IPS DF 6.9 (cell line): ENCODE data around the gene LHX8.
"Not testable (repeated sequence)": the region's sequence is repeated elsewhere in the genome, so short reads cannot be mapped to it uniquely, and the experiment has no call there.

Experiments used
- DNase-seq: peaks from one replicate; pipeline ENCODE4 v3.0.0-alpha.2; 2013; ENCODE audit warnings: low read depth, low spot score
- H3K27ac ChIP-seq: one replicate; pipeline ENCODE4 v1.5.1; 2013; ENCODE audit warnings: low read length, control low read depth
- H3K27me3 ChIP-seq: 2 replicates; pipeline ENCODE4 v1.6.1; 2013; ENCODE audit warnings: mild to moderate bottlenecking, low read length; ENCODE audit not compliant: control insufficient read depth, insufficient read depth
- H3K36me3 ChIP-seq: 2 replicates; pipeline ENCODE4 v1.6.1; 2013; ENCODE audit warnings: low read length; ENCODE audit not compliant: control insufficient read depth, insufficient read depth
- H3K4me1 ChIP-seq: 2 replicates; pipeline ENCODE4 v1.6.1; 2013; ENCODE audit warnings: low read length; ENCODE audit not compliant: control insufficient read depth, insufficient read depth
- H3K4me3 ChIP-seq: 2 replicates; pipeline ENCODE4 v1.5.1; 2013; ENCODE audit warnings: mild to moderate bottlenecking, low read length
- H3K9me3 ChIP-seq: 2 replicates; pipeline ENCODE4 v1.6.1; 2013; ENCODE audit warnings: low read length, inconsistent platforms; ENCODE audit not compliant: control insufficient read depth, insufficient read depth
- WGBS: extraction: QIAGEN DNeasy Blood & Tissue Kit; methylation state at CpG from one replicate; pipeline ENCODE4 v1.1.7; 2013; ENCODE audit warnings: mixed read lengths, missing lambda C conversion rate; ENCODE audit not compliant: insufficient read length, insufficient coverage; 5-methylcytosine and 5-hydroxymethylcytosine counted together

LHX8 gene

DNA sequence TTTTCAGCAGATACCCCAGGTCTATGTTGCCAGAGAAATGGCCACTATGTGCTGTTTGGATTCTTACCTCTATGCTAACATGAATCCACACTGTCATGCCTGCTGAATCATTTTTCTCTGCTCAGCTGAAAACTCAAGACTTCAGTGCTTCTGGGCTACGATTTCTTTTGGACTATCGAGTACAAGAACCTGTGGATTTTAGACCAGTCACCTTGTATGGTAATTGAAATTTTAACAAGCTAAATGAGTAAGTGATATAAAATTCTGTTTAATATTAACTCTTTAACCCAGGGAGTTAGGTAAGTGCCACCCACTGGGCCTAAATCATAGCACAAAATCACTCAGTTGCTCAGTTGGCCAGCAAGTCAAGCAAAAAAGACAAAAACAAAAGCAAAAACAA, 35.8 kb downstream of the LHX8 start:
- Histone ChIP-seq H3K27me3 (no peaks in the 10 kb centered on the region), H3K4me3 (no peak overlapping the region), H3K27ac (no peak overlapping the region), H3K4me1 (no peaks in the 10 kb centered on the region), H3K36me3 (no peaks in the 10 kb centered on the region), H3K9me3 (no peaks in the 10 kb centered on the region)
- DNase-seq, result no peak
- WGBS, result no CpG with 5 or more reads among the region's 2 CpGs

DNA sequence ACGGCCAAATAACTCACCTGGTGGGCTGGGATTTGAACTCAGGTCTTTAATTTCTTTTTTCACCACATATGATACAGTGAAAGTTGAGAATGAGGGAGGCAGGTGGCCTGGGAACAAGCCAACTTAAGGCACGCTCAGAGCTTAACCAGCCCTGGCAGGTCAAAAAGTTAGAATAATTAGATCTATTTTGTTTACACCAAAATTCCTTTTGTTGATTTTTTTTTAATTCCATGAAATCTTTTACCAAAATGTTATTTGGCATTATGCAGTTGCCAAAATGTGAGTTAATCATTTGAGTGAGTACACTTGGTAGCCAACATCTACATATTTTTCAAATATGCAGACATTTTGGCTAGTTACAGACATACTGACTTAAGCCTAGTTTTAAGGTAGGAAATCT, 36.8 kb downstream of the LHX8 start:
- Histone ChIP-seq H3K27me3 (no peaks in the 10 kb centered on the region), H3K9me3 (no peaks in the 10 kb centered on the region), H3K4me1 (no peaks in the 10 kb centered on the region), H3K36me3 (no peaks in the 10 kb centered on the region), H3K27ac (no peak overlapping the region), H3K4me3 (no peak overlapping the region)
- no peak for DNase-seq
- no CpG with 5 or more reads among the region's 2 CpGs for WGBS

DNA sequence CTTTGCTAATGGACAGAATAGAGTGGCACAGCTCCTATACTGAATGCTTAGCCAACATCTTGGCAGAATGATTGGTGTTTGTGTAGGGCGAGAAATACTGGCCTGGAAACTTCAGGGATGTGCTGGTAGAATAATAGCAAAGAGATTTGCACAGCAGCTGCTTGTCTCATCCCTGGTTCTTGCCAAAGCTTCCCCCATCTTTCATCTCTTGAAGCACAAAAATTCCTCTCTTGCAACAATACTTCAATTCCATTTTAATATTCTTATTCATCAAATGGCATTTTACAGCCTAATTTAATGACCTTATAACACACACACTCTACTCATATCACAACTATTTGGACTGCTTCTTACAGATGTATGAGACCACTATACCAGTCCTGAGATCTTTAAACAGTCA, 37.7 kb downstream of the LHX8 start:
- Histone ChIP-seq H3K4me3 (no peak overlapping the region), H3K27ac (no peak overlapping the region), H3K27me3 (no peaks in the 10 kb centered on the region), H3K36me3 (no peaks in the 10 kb centered on the region), H3K9me3 (no peaks in the 10 kb centered on the region), H3K4me1 (no peaks in the 10 kb centered on the region)
- no peak for DNase-seq
- no CpG with 5 or more reads among the region's 1 CpG for WGBS

DNA sequence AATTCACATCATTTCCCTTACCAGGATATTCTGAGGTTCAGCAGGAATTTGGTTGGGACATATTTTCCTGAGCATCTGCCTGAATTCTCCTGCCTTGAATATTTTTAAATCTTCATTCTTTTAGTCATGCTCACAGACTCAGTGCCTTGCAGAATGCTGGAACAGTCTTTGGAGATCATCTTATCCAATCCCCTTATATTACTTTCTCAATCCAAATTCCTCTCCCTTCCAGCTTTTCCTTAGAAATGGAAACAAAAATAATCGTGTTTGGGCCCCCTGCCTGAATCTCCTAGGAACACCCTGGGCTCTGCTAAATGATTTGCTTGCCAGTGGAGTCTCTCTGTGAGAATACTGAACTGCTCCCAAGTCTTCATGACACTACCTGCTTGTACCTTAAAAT, 38.4 kb downstream of the LHX8 start:
- WGBS, result no CpG with 5 or more reads among the region's 1 CpG
- H3K36me3 ChIP-seq, result no peaks in the 10 kb centered on the region
- H3K27ac ChIP-seq, result no peak overlapping the region
- H3K9me3 ChIP-seq, result no peaks in the 10 kb centered on the region
- DNase-seq, result no peak
- no peaks in the 10 kb centered on the region for H3K27me3 ChIP-seq
- no peak overlapping the region for H3K4me3 ChIP-seq
- no peaks in the 10 kb centered on the region for H3K4me1 ChIP-seq

DNA sequence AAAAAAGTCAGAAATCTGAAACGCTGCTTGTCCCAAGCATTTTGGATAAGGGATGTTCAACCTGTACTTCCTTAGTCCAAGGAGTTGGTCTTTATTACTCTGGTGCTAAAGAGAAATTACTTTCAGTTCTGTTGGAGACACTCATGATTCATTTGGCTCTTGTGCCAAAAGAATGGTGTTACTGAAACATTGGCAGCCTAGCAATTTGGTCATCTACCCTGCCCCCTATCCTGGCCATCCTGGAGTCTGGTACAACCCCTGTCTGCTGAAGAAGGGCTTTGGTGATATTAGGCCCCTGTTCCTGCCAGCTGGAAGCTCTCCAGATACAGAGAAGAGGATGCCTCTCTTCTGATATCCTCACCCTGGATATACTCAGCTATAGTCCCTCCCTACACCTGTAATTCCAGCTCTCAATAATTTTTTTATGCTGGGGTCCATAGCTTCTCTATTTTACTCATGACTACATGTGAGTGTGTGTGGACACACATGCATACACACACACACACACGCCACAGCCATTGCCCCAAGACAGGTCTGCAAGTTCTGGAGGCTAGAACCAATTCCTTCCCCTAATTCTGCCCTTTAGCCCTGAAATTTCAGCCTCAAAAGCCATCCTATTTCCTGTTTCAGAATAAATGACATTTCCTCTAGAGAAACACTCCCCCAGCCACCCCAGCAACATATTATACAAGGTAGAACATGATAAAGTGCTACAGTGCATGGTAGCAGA, 40.0 kb downstream of the LHX8 start:
- DNase-seq, result no peak
- Histone ChIP-seq H3K27ac (no peak overlapping the region), H3K4me3 (no peak overlapping the region), H3K27me3 (no peaks in the 10 kb centered on the region), H3K4me1 (no peaks in the 10 kb centered on the region), H3K36me3 (no peaks in the 10 kb centered on the region), H3K9me3 (no peaks in the 10 kb centered on the region)
- no CpG with 5 or more reads among the region's 2 CpGs for WGBS

DNA sequence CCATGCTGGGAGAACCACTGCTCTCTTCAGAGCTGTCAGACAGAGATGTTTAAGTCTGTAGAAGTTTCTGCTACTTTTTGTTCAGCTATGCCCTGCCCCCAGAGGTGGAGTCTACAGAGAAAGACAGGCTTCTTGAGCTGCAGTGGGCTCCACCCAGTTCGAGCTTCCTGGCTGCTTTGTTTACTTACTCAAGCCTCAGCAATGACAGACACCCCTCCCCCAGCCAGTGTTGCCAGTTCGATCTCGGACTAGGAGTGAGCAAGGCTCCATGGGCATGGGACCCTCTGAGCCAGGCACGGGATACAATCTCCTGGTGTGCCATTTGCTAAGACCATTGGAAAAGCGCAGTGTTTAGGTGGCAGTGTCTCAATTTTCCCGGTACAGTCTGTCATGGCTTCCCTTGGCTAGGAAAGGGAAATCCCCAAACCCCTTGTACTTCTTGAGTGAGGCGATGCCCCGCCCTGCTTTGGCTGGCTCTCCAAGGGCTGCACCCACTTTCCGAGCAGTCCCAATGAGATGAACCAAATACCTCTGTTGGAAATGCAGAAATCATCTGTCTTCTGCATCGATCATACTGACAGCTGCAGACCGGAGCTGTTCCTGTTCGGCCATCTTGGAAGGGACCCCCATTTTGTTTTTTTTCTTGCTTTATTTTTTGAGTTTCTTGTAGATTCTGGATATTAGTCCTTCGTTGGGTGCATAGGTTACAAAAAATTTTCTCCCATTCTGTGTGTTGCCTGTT, 47.2 kb downstream of the LHX8 start:
- DNase-seq, H3K27me3 ChIP-seq, H3K36me3 ChIP-seq, H3K4me3 ChIP-seq, H3K27ac ChIP-seq, H3K4me1 ChIP-seq, H3K9me3 ChIP-seq: not testable (repeated sequence)
- no CpG with 5 or more reads among the region's 13 CpGs for WGBS

DNA sequence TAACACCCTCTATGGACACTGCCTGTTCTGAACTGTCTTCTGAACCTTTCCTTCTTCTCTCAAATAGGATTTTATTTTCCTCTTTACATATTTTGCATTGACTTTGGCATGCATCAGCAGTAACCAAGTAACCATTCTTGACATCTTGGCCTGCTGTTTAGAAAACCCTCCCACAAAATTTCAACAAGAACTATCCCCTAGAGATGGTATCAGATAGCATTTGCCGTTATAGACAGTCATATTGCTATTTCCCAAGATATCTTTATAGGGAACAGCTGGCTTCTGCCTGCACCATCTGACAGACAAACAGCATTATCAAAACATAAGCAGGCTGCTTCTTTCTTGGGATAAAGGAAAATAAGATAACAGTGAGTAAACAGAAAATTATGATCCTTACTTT, 54.7 kb downstream of the LHX8 start:
- no CpG with 5 or more reads among the region's 1 CpG for WGBS
- H3K4me3 ChIP-seq, result no peak overlapping the region
- no peak for DNase-seq
- no peaks in the 10 kb centered on the region for H3K27me3 ChIP-seq
- H3K4me1 ChIP-seq, result no peaks in the 10 kb centered on the region
- no peaks in the 10 kb centered on the region for H3K36me3 ChIP-seq
- no peak overlapping the region for H3K27ac ChIP-seq
- H3K9me3 ChIP-seq, result no peaks in the 10 kb centered on the region

DNA sequence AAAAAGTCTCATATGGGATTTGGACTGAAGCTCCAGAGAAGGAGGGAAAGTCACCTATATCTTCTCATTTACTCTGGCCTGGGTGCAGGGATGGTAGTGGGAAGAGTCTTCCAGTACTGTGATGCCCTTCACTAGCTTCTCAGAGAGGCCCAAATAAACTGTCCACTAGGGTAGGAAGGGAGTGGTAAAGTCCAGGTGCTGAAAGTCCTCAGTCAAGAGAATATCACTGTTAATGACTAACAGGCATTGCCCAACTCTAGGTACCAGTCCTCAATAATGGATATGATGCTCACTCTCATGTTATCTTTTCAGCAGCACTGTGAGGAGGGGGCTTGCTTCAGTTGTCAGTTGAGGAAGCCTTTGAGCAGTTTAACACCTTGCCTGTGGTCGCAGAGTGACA, 64.0 kb downstream of the LHX8 start:
- no peaks in the 10 kb centered on the region for H3K4me1 ChIP-seq
- no peaks in the 10 kb centered on the region for H3K36me3 ChIP-seq
- no peaks in the 10 kb centered on the region for H3K27me3 ChIP-seq
- WGBS, result no CpG with 5 or more reads among the region's 1 CpG
- no peak for DNase-seq
- H3K27ac ChIP-seq, result no peak overlapping the region
- no peaks in the 10 kb centered on the region for H3K9me3 ChIP-seq
- H3K4me3 ChIP-seq, result no peak overlapping the region

DNA sequence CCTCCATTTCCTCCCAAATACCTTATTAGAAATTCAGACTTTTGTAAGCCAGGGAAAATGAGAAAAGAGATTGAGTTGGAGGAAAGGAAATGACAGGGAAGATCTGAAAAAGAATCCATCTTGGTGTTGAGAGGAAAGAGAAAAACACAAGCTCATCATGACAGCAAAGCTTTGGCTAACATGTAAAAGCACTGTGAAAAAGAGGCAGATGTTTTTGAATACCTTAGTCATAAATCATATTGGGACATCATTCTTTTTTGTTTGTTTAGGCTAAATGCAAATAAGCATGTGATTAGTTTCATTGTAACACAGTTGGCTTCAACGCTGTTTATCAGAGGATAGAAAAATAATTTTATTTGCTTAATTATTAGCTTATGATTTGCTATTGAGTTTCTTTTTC, 64.6 kb downstream of the LHX8 start:
- Histone ChIP-seq H3K4me3 (no peak overlapping the region), H3K9me3 (no peaks in the 10 kb centered on the region), H3K4me1 (no peaks in the 10 kb centered on the region), H3K36me3 (no peaks in the 10 kb centered on the region), H3K27me3 (no peaks in the 10 kb centered on the region), H3K27ac (no peak overlapping the region)
- DNase-seq, result no peak
- no CpG with 5 or more reads among the region's 1 CpG for WGBS

DNA sequence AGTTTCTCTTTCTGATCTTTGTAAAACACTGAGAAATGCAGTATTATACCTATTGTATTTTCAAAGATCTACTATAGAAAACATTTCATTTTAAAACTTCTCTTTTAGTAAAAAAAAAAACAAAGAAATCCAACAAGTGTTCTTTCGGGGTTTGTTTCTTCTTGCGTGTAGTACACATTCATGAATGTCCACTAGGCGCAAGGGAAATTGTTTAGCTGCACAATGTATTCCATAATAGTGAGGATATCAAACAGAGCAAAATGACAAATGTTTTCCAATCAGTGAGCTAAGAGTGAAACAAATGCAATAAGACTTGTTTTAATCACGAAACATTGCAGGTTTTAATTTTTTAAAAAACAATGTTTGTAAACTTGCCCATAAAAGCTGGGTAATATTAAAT, 68.6 kb downstream of the LHX8 start:
- Histone ChIP-seq H3K4me1 (no peaks in the 10 kb centered on the region), H3K4me3 (no peak overlapping the region), H3K9me3 (no peaks in the 10 kb centered on the region), H3K36me3 (no peaks in the 10 kb centered on the region), H3K27me3 (no peaks in the 10 kb centered on the region), H3K27ac (no peak overlapping the region)
- no peak for DNase-seq
- WGBS, result no CpG with 5 or more reads among the region's 4 CpGs
